Activated CD4-positive, alpha-beta memory T cell treated with anti-CD3 and anti-CD28 coated beads, Interleukin-2, amount 10 ng/mL, durations not matched to agents 7 days and 5 days (primary cell): ENCODE results near the gene NHEJ1. TPM values are rescaled to one million over a fixed set of nuclear protein-coding genes. Genes with fewer than 3 reads are reported as not detected.

Source experiments
- CTCF ChIA-PET: fragments of 350-600 bp; sonication (Branson Sonifier 250); formaldehyde crosslinking; loops from one replicate; lab custom pipeline; 2021; ENCODE audit warnings: antibody characterized with exemption, inconsistent platforms; lab: Charles Lee
- POLR2A ChIA-PET: fragments of 350-600 bp; sonication (Branson Sonifier 250); formaldehyde crosslinking; loops from one replicate; lab custom pipeline; 2021; ENCODE audit warnings: antibody characterized with exemption; lab: Charles Lee
- DNase-seq: peaks from one replicate; pipeline ENCODE4 v3.0.0-alpha.2; 2020
- H3K27ac Mint-ChIP-seq: one replicate; pipeline ENCODE4 v1.8.0; 2021; ENCODE audit warnings: mild to moderate bottlenecking, mixed read lengths
- H3K27me3 Mint-ChIP-seq: one replicate; pipeline ENCODE4 v1.8.0; 2021; ENCODE audit warnings: mixed read lengths
- H3K36me3 Mint-ChIP-seq: one replicate; pipeline ENCODE4 v1.8.0; 2021; ENCODE audit warnings: low read depth, mixed read lengths
- H3K4me1 Mint-ChIP-seq: one replicate; pipeline ENCODE4 v1.8.0; 2021; ENCODE audit warnings: mixed read lengths
- H3K4me3 Mint-ChIP-seq: one replicate; pipeline ENCODE4 v1.8.0; 2021; ENCODE audit warnings: mild to moderate bottlenecking, mixed read lengths
- H3K9me3 Mint-ChIP-seq: one replicate; pipeline ENCODE4 v1.8.0; 2021; ENCODE audit warnings: mixed read lengths
- total RNA-seq, 2 experiments: library from RNA; stranded (reverse); gene quantifications; one replicate each; pipeline ENCODE4 v1.2.3, GENCODE V29; 2021

NHEJ1 gene, protein sequence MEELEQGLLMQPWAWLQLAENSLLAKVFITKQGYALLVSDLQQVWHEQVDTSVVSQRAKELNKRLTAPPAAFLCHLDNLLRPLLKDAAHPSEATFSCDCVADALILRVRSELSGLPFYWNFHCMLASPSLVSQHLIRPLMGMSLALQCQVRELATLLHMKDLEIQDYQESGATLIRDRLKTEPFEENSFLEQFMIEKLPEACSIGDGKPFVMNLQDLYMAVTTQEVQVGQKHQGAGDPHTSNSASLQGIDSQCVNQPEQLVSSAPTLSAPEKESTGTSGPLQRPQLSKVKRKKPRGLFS
- total RNA-seq, result 10 to 100 TPM; 12.0 to 12.2 TPM

DNA sequence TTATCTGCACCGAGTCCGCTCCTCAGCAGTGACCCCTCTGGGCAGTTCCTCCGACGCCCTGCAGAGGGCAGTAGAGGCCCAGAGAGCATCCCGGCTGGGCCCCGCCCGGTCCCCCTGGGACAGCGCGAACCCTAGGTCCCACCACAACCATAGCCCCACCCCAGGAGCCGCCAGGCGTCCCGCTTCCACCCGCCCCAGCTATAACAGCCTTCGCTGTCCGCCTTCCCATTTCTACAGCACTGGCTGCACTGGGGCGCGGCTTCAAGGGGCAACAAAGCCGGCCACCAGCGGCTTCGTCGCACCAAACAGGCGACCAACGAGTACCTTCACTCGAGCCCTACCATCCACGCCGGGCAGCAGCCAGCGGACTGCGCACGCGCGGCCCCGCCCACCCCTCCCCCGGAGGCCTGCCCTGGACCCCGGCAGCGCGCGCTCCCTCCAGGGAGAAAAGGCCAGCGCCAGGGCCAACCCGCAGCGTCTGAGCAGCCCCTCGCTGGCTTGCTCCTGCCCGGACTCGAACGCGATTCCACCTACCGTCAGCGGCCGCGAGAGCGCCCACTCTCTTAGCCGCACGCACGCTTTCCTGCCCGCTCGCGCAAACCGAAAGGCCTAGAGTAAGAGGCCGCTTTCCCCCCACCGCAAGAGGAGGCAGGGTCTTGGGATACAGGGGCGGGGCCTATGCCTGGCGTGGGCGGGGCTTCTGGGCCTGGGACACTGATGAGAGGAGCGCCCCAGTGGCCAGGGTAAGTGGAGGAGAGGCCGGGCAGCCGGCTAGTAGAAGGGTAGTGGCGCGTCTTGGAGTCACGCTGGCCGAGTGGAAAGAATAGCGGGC lies at the start of gene NHEJ1:
Gene NHEJ1, minus strand, starts transcription at position 630 of the 832 bp plus-strand sequence. CDS start 2,453 bp downstream, outside the sequence.
- DNase-seq, result peak; percentile 94
- POLR2A ChIA-PET, result interaction anchor here (1.1 to 5.0 kb wide), 10 partner anchors 11 to 135 kb away, joined by 3 to 26 read pairs (median 7); partner anchors contain the start of genes CNPPD1, DNAJB2, TUBA4A and TUBA4B
- Mint-ChIP-seq H3K27ac (peak within 1 kb of the TSS; percentile 86), H3K36me3 (peaks cover 9% of the 10 kb centered on the region), H3K4me3 (peak within 1 kb of the TSS; percentile 88), H3K4me1 (peaks cover 20% of the 10 kb centered on the region), H3K27me3 (no peaks in the 10 kb centered on the region), H3K9me3 (no peaks in the 10 kb centered on the region)
- CTCF ChIA-PET, result interaction anchor here (0.6 to 9.4 kb wide), 25 partner anchors 10 to 284 kb away, joined by 3 to 122 read pairs (median 6); partner anchors contain the start of genes ANKZF1, CNPPD1, DNAJB2 and GLB1L

DNA sequence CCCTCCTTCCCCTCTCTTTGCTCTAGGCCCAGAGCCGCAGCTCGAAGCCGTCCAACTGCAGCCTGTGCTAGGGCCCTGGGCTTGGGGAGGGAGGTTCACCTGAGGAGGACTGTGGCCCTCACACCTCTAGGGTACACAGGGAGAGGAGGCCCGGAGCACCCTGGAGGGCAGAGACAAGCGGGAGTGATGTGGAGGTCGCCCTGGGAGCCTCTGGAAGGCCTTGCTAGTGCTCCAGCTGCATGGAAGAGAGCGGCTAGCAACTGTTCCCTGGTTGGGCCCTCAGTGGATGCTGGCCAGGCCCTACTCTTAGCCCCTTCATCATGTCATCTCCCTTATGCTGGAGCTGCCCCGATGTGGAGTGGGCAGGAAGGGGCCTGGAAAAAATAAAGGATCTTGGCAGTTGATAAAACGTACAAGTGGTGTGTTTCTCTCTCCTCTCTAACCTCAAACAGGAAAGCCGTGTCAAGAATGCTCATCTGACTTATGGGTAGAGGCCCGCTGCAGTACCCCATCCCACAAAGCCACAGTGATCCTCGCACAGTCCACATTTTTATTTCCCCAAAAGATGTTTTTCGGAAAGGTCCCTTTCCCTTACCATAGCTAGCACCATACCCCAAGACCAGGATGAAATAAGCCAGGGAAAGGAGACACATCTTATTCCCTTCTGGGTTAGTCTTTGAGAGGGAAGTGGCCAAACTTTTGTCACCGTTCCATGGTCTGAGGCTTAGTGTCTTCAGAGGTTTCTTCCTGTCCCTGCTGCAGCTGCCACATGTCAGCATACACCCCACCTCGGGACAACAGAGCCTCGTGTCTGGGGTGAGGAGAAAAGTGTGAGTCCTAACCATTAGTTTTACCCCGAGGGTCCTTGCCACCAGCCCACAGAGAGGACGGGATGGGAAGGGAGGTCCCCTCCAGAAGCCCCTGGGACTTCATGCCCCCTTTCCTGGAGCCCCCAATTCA lies 48.9 kb upstream of the NHEJ1 start:
- H3K9me3 Mint-ChIP-seq, result peaks cover 1% of the 10 kb centered on the region
- no peak for DNase-seq
- no peak overlapping the region for H3K4me3 Mint-ChIP-seq
- ChIA-PET POLR2A (interaction anchor here (0.7 to 5.0 kb wide), 7 partner anchors 8 to 44 kb away, joined by 3 to 160 read pairs (median 5); partner anchors contain the start of genes ABCB6, ANKZF1, ATG9A and CNPPD1), CTCF (interaction anchor here (1.4 to 2.1 kb wide), 3 partner anchors 9 to 85 kb away, joined by 5 to 11 read pairs (median 6); partner anchors contain the start of gene ABCB6)
- H3K36me3 Mint-ChIP-seq, result peaks cover 42% of the 10 kb centered on the region
- no peaks in the 10 kb centered on the region for H3K27me3 Mint-ChIP-seq
- H3K27ac Mint-ChIP-seq, result peak overlapping the region; percentile 88
- H3K4me1 Mint-ChIP-seq, result peaks cover 60% of the 10 kb centered on the region

- no peak for DNase-seq
- no peaks in the 10 kb centered on the region for H3K27me3 Mint-ChIP-seq
- H3K4me3 Mint-ChIP-seq, result peak overlapping the region; percentile 79
- H3K4me1 Mint-ChIP-seq, result peaks cover 57% of the 10 kb centered on the region
- ChIA-PET CTCF (interaction anchor here (0.7 to 2.6 kb wide), 7 partner anchors 10 to 87 kb away, joined by 3 to 12 read pairs (median 6); partner anchors contain the start of genes ABCB6, CNPPD1 and NHEJ1), POLR2A (interaction anchor here (0.9 to 5.0 kb wide), 8 partner anchors 10 to 87 kb away, joined by 3 to 160 read pairs (median 7); partner anchors contain the start of genes ABCB6, ATG9A, CNPPD1 and RETREG2)
- H3K27ac Mint-ChIP-seq, result peak overlapping the region; percentile 88
- peaks cover 7% of the 10 kb centered on the region for H3K9me3 Mint-ChIP-seq
- H3K36me3 Mint-ChIP-seq, result peaks cover 32% of the 10 kb centered on the region
Measured at GRCh38 chr2:219207884-219208740, 47.5 kb upstream of the NHEJ1 start.

- peaks cover 7% of the 10 kb centered on the region for H3K9me3 Mint-ChIP-seq
- H3K27ac Mint-ChIP-seq, result peak overlapping the region; percentile 88
- peaks cover 31% of the 10 kb centered on the region for H3K36me3 Mint-ChIP-seq
- no peaks in the 10 kb centered on the region for H3K27me3 Mint-ChIP-seq
- DNase-seq, result no peak
- peaks cover 56% of the 10 kb centered on the region for H3K4me1 Mint-ChIP-seq
- H3K4me3 Mint-ChIP-seq, result peak overlapping the region; percentile 79
- ChIA-PET POLR2A (interaction anchor here (0.9 to 5.0 kb wide), 14 partner anchors 11 to 87 kb away, joined by 3 to 160 read pairs (median 8); partner anchors contain the start of genes ABCB6, ANKZF1, ATG9A and CNPPD1), CTCF (interaction anchor here (0.5 to 4.1 kb wide), 13 partner anchors 9 to 547 kb away, joined by 3 to 18 read pairs (median 6); partner anchors contain the start of genes ABCB6, CNPPD1 and NHEJ1)
Measured at GRCh38 chr2:219207134-219207883, 46.7 kb upstream of the NHEJ1 start.

GRCh38 chr2:219206328-219207133 lies 45.9 kb upstream of the NHEJ1 start, which contains the start of gene ZFAND2B:
ZFAND2B (plus strand) TSS chr2:219206782; CDS start chr2:219206988, 206 bp downstream.
- H3K27ac Mint-ChIP-seq, result peak within 1 kb of the TSS; percentile 88

GRCh38 chr2:219205981-219206327 lies 45.3 kb upstream of the NHEJ1 start:
- Mint-ChIP-seq H3K36me3 (peaks cover 21% of the 10 kb centered on the region), H3K27ac (peak overlapping the region; percentile 87), H3K27me3 (no peaks in the 10 kb centered on the region), H3K4me1 (peaks cover 46% of the 10 kb centered on the region), H3K9me3 (peaks cover 7% of the 10 kb centered on the region), H3K4me3 (peak overlapping the region; percentile 79)
- ChIA-PET POLR2A (interaction anchor here (0.7 to 5.0 kb wide), 18 partner anchors 9 to 391 kb away, joined by 3 to 160 read pairs (median 8); partner anchors contain the start of genes ABCB6, ANKZF1, ATG9A and CNPPD1), CTCF (interaction anchor here (0.7 to 4.1 kb wide), 18 partner anchors 11 to 324 kb away, joined by 3 to 18 read pairs (median 6); partner anchors contain the start of genes ABCB6, CNPPD1, DNAJB2 and NHEJ1)
- no peak for DNase-seq

More at GRCh38 chr2:219206328-219207133, 45.9 kb upstream of the NHEJ1 start, which contains the start of gene ZFAND2B:
- H3K9me3 Mint-ChIP-seq, result peaks cover 7% of the 10 kb centered on the region
- H3K27me3 Mint-ChIP-seq, result no peaks in the 10 kb centered on the region
- H3K4me3 Mint-ChIP-seq, result peak within 1 kb of the TSS; percentile 79
- H3K36me3 Mint-ChIP-seq, result peaks cover 27% of the 10 kb centered on the region
- ChIA-PET POLR2A (interaction anchor here (0.7 to 5.0 kb wide), 21 partner anchors 9 to 391 kb away, joined by 3 to 160 read pairs (median 7); partner anchors contain the start of genes ABCB6, ANKZF1, ATG9A and CNPPD1), CTCF (interaction anchor here (0.5 to 4.1 kb wide), 19 partner anchors 10 to 547 kb away, joined by 3 to 18 read pairs (median 5); partner anchors contain the start of genes ABCB6, CNPPD1, DNAJB2 and NHEJ1)
- DNase-seq, result peak; percentile 96
- peaks cover 52% of the 10 kb centered on the region for H3K4me1 Mint-ChIP-seq

- no peak for DNase-seq
- Mint-ChIP-seq H3K27ac (no peak overlapping the region), H3K36me3 (peaks cover 21% of the 10 kb centered on the region), H3K4me1 (peaks cover 42% of the 10 kb centered on the region), H3K4me3 (no peak overlapping the region), H3K27me3 (peaks cover 3% of the 10 kb centered on the region), H3K9me3 (peaks cover 7% of the 10 kb centered on the region)
- POLR2A ChIA-PET, result interaction anchor here (1.2 to 5.0 kb wide), 7 partner anchors 10 to 392 kb away, joined by 3 to 160 read pairs (median 17); partner anchors contain the start of genes ABCB6, ANKZF1, ATG9A and CNPPD1
- CTCF ChIA-PET, result interaction anchor here (1.5 to 4.1 kb wide), 5 partner anchors 12 to 90 kb away, joined by 3 to 18 read pairs (median 7); partner anchors contain the start of genes DNAJB2 and NHEJ1
Measured at GRCh38 chr2:219205165-219205538, 44.5 kb upstream of the NHEJ1 start.

- ChIA-PET POLR2A (interaction anchor here (0.7 to 1.0 kb wide), 2 partner anchors 22 to 50 kb away, joined by 3 read pairs; partner anchors contain the start of gene TUBA4A), CTCF (interaction anchor here (0.7 to 4.1 kb wide), 6 partner anchors 12 to 184 kb away, joined by 3 to 18 read pairs (median 4); no protein-coding TSS in a partner anchor)
- Mint-ChIP-seq H3K27ac (no peak overlapping the region), H3K9me3 (peaks cover 7% of the 10 kb centered on the region), H3K36me3 (peaks cover 17% of the 10 kb centered on the region), H3K4me1 (peaks cover 37% of the 10 kb centered on the region), H3K27me3 (peaks cover 3% of the 10 kb centered on the region), H3K4me3 (no peak overlapping the region)
- DNase-seq, result no peak
Measured at GRCh38 chr2:219204425-219205164, 44.0 kb upstream of the NHEJ1 start.
